ENCODE measurements around the gene CATSPER3. TPM values are rescaled to one million over a fixed set of nuclear protein-coding genes. Genes with fewer than 3 reads are reported as not detected.

The CATSPER3 gene
- total and polyA plus RNA-seq, 2 experiments from 2014 or later = 0.11 to 0.14 TPM

DNA sequence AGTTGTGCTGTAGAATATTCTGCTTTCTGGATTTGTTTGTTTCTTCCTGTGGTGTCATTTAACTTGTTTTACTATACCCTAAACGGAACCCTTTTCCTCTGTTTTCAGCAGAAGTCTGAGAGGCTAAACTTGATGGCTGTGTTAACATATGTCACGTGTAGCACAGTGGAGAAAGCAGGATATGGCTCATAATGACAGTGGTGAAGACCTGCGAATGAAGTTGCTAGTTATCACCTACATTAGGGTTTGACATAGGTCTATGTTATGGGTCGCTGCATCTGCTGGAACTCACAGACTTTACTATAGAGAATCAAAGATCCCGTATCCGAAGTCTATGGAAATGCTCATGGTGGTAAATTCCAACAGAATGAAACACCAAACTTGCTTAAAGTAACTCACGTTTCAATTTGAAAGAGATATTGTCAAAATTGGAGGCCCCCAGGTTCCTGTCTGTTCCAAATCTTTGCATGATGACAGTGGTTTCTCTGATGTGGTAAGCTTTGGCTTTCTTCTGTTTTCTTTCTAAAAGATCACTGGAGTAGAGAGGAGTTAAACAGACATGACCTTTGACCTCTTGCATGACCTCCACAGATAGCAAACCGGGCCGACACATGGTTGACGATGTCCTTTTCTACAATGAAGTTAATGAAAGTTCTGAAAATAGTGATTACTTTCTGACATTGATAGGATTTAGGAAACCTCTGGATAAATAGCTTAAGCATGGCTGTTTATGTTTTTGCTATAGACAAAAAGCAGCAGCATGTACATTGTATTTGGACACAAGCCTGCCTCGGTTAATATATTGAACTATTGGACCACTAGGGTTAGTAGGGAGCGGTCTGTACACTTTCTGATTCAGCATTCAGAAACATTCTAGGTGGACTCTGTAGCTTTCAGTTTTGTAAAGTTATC, 3.1 kb upstream of the CATSPER3 start:
- no peaks in the 10 kb centered on the region for H3F3A ChIP-seq (ENCODE audit: insufficient read depth)
- WGBS, 2 experiments (ENCODE audit: low coverage in 1 of 2, low lambda C conversion rate in 2 of 2, missing lambda C conversion rate in 2 of 2) = 93 to 94% methylated on average over 12 of the region's 12 CpGs
- H3K4me2 ChIP-seq (ENCODE audit: unreplicated experiment) = no peak overlapping the region

DNA sequence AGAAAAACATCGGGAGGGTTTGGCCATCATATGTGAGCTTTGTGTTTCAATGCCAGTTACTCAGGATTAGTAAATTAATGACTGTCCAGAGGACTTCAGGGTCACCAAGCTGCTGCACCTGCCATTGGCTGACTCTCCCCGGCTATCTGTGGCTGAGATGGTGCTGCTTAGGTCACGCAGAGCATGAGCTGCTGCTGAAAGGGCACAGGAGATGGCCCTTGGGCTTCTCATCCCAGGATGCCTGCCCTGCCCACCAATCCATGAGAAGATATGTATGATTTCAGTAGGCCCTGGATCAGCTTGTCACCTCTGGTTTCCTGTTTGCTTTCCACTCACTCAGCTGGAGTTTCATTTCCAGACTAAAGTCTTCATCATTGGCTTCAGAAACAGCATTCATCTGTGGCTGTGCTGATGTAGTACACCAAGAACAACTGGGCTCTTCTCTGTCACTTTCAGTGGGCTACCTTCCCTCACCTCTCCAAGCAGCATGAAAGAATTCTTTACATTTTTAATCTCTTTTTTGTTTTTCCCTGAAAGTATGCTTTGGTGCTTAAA, 2.4 kb upstream of the CATSPER3 start:
- H3K27me3 ChIP-seq (replicated peaks; ENCODE audit: insufficient read depth) = no peaks in the 10 kb centered on the region
- no peak overlapping the region for H2AFZ ChIP-seq
- 92 to 99% methylated on average over 3 of the region's 3 CpGs for WGBS, 2 experiments (ENCODE audit: low coverage in 1 of 2, low lambda C conversion rate in 2 of 2, missing lambda C conversion rate in 2 of 2)
- TF ChIP-seq EZH2 (IDR thresholded peaks at IDR 0.05; ENCODE audit: insufficient read depth, poor library complexity, severe bottlenecking) = no peak
- TF ChIP-seq EZH2phosphoT487 (IDR thresholded peaks at IDR 0.05; ENCODE audit: insufficient read depth, low read depth) = no peak
- no peak overlapping the region for H3K4me3 ChIP-seq
- no peaks in the 10 kb centered on the region for H3K79me2 ChIP-seq (ENCODE audit: insufficient read depth)
- no peaks in the 10 kb centered on the region for H3K4me1 ChIP-seq (ENCODE audit: insufficient read depth)
- no peaks in the 10 kb centered on the region for H3K9me2 ChIP-seq (ENCODE audit: insufficient read depth)
- no peaks in the 10 kb centered on the region for H3F3A ChIP-seq (ENCODE audit: insufficient read depth)
- H3K27ac ChIP-seq = no peak overlapping the region
- H4K20me1 ChIP-seq (ENCODE audit: insufficient read depth) = no peaks in the 10 kb centered on the region
- no peak overlapping the region for H3K4me2 ChIP-seq (ENCODE audit: unreplicated experiment)
- no peak overlapping the region for H3K9ac ChIP-seq
- DNase-seq = no peak
- no peaks in the 10 kb centered on the region for H3K9me3 ChIP-seq (ENCODE audit: low read depth)
- H3K36me3 ChIP-seq (ENCODE audit: low read depth) = no peaks in the 10 kb centered on the region
- in situ Hi-C loops (cut with MboI) = no loop called here

More for the DNA sequence above, 3.1 kb upstream of the CATSPER3 start:
- Histone ChIP-seq H3K79me2 (ENCODE audit: insufficient read depth) (no peaks in the 10 kb centered on the region), H3K9me3 (ENCODE audit: low read depth) (no peaks in the 10 kb centered on the region), H3K9me2 (ENCODE audit: insufficient read depth) (no peaks in the 10 kb centered on the region), H3K27me3 (replicated peaks; ENCODE audit: insufficient read depth) (no peaks in the 10 kb centered on the region), H3K9ac (no peak overlapping the region), H3K4me3 (no peak overlapping the region), H3K36me3 (ENCODE audit: low read depth) (no peaks in the 10 kb centered on the region), H3K4me1 (ENCODE audit: insufficient read depth) (no peaks in the 10 kb centered on the region), H3K27ac (no peak overlapping the region), H2AFZ (no peak overlapping the region), H4K20me1 (ENCODE audit: insufficient read depth) (no peaks in the 10 kb centered on the region)
- no peak for TF ChIP-seq EZH2phosphoT487 (IDR thresholded peaks at IDR 0.05; ENCODE audit: insufficient read depth, low read depth)
- TF ChIP-seq EZH2 (IDR thresholded peaks at IDR 0.05; ENCODE audit: insufficient read depth, poor library complexity, severe bottlenecking) = no peak
- in situ Hi-C loops (cut with MboI) = no loop called here
- no peak for DNase-seq

DNA sequence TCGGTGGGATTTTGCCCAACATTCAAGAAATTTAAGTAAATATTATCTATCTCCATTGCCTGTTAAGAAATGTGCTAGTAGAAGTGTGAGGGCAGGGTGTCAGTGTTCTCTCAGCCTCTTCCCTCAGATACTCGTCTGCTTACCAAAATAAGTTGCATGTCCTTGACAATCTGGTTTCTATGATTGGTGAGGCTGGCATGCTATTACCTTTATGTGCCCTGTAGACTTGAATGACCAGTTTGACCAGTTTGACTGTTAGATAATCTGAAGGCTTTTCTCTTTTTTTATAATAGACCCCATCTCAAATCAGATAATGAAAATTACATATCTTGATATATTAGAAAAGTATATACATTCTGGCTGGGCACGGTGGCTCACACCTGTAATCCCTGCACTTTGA, 348 bp downstream of the CATSPER3 start:
- no peak for TF ChIP-seq EZH2phosphoT487 (IDR thresholded peaks at IDR 0.05; ENCODE audit: insufficient read depth, low read depth)
- no peak for TF ChIP-seq EZH2 (IDR thresholded peaks at IDR 0.05; ENCODE audit: insufficient read depth, poor library complexity, severe bottlenecking)

DNA sequence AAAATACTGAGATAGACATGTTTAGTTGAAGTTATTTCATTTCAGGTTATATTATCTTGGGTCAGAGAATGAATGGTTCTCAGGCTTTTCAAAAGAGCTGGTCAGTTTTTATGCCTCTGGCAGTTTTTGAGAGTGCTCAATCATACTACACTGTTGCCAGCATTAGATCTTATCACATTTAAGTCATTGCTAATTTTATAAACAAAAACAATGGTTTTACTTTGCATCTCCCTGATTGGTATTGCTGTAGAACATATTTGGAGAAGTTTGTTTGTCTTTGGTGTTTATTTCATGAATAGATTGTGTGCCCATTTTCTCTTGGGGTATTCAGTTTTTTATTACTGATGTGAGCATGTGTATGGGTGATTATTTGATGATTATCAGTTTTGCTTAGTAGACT, 1.5 kb downstream of the CATSPER3 start:
- no peak overlapping the region for H3K9ac ChIP-seq

More for the DNA sequence above, 348 bp downstream of the CATSPER3 start:
- Histone ChIP-seq H3K4me3 (no peak overlapping the region), H3K4me2 (ENCODE audit: unreplicated experiment) (no peak overlapping the region), H2AFZ (no peak overlapping the region), H3K4me1 (ENCODE audit: insufficient read depth) (no peaks in the 10 kb centered on the region), H3K36me3 (ENCODE audit: low read depth) (no peaks in the 10 kb centered on the region), H3K79me2 (ENCODE audit: insufficient read depth) (no peaks in the 10 kb centered on the region), H3K27me3 (replicated peaks; ENCODE audit: insufficient read depth) (no peaks in the 10 kb centered on the region), H3F3A (ENCODE audit: insufficient read depth) (no peaks in the 10 kb centered on the region), H3K27ac (no peak overlapping the region), H3K9me3 (ENCODE audit: low read depth) (no peaks in the 10 kb centered on the region), H3K9me2 (ENCODE audit: insufficient read depth) (no peaks in the 10 kb centered on the region), H4K20me1 (ENCODE audit: insufficient read depth) (no peaks in the 10 kb centered on the region), H3K9ac (no peak overlapping the region)
- no peak for DNase-seq
- in situ Hi-C loops (cut with MboI) = no loop called here
- WGBS, 2 experiments (ENCODE audit: low coverage in 1 of 2, low lambda C conversion rate in 2 of 2, missing lambda C conversion rate in 2 of 2) = 90 to 96% methylated on average over 3 of the region's 3 CpGs

More for the DNA sequence above, 1.5 kb downstream of the CATSPER3 start:
- H3F3A ChIP-seq (ENCODE audit: insufficient read depth) = no peaks in the 10 kb centered on the region
- no peaks in the 10 kb centered on the region for H3K9me3 ChIP-seq (ENCODE audit: low read depth)
- in situ Hi-C loops (cut with MboI) = no loop called here
- no peaks in the 10 kb centered on the region for H3K79me2 ChIP-seq (ENCODE audit: insufficient read depth)
- no peaks in the 10 kb centered on the region for H3K27me3 ChIP-seq (replicated peaks; ENCODE audit: insufficient read depth)
- TF ChIP-seq EZH2 (IDR thresholded peaks at IDR 0.05; ENCODE audit: insufficient read depth, poor library complexity, severe bottlenecking) (no peak), EZH2phosphoT487 (IDR thresholded peaks at IDR 0.05; ENCODE audit: insufficient read depth, low read depth) (no peak)
- no peak for DNase-seq
- H4K20me1 ChIP-seq (ENCODE audit: insufficient read depth) = no peaks in the 10 kb centered on the region
- H3K36me3 ChIP-seq (ENCODE audit: low read depth) = no peaks in the 10 kb centered on the region
- H3K27ac ChIP-seq = no peak overlapping the region
- no peak overlapping the region for H3K4me3 ChIP-seq
- H3K4me2 ChIP-seq (ENCODE audit: unreplicated experiment) = no peak overlapping the region
- H2AFZ ChIP-seq = no peak overlapping the region
- no peaks in the 10 kb centered on the region; the same call in 1 of the 2 replicates for H3K9me2 ChIP-seq (ENCODE audit: insufficient read depth)
- no peaks in the 10 kb centered on the region for H3K4me1 ChIP-seq (ENCODE audit: insufficient read depth)

Measured in GM23248 (cell line).